H1 (cell line): ENCODE results near the gene SCN11A. TPM values are rescaled to one million over a fixed set of nuclear protein-coding genes. Genes with fewer than 3 reads are reported as not detected.

Experiments
- polyA plus RNA-seq, 7 experiments: library from polyadenylated mRNA; depleted of rRNA in 3 of 7; stranded (reverse) in 5 of 7; unstranded in 2 of 7; fragments of >200 nt in 5 of 7; fragments of 200-250 nt in 2 of 7; gene quantifications; 1 replicate in 5 of 7; 2 replicates in 1 of 7; 4 replicates in 1 of 7; pipeline versions ENCODE4 v1.2.1 to v1.2.3, GENCODE V29; 2011 to 2013; ENCODE audit warnings: missing spikeins in 2 of 7, mixed read lengths in 2 of 7
- small RNA-seq: library from polyadenylated mRNA; stranded (forward); fragments of <200 nt; extraction: miRNeasy Mini kit (QIAGEN cat#:217004); gene quantifications from one replicate; pipeline ENCODE3, GENCODE V24; 2013; ENCODE audit not compliant: insufficient read depth
- total RNA-seq: library from RNA; stranded (reverse); fragmentation: NEBNext Ultra II Directional; extraction: Animal tissue kit (Norgen Biotek cat#: 25700); gene quantifications from 2 replicates; pipeline ENCODE4 v1.2.1, GENCODE V29; 2021

Gene SCN11A
- total and polyA plus RNA-seq, 2 of the 8 experiments (the other 6 are each of a cell fraction or from before 2014, with no cell fraction given), result 0.11 to 0.21 TPM

Small RNA genes within 50 kb of the gene (small RNA-seq; reads per million reads assigned to genes)
- not detected for gene RNU6-1227P

Other genes with a start within 250 kb of the SCN11A start
- gene SCN10A, start 235.7 kb downstream of the SCN11A start, total RNA-seq, result not detected in 2 replicates
- gene SCN10A, start 235.7 kb downstream of the SCN11A start, polyA plus RNA-seq (2011; rRNA removed), result not detected in 2 replicates
- 47.8 and 54.1 TPM in 2 replicates for gene WDR48, start 72 bp upstream of the SCN11A start, total RNA-seq
- 12.3 and 21.2 TPM in 2 replicates for gene WDR48, start 72 bp upstream of the SCN11A start, polyA plus RNA-seq (2011; rRNA removed)
- gene GORASP1, start 55.7 kb upstream of the SCN11A start, total RNA-seq, result 33.4 and 39.3 TPM in 2 replicates
- gene GORASP1, start 55.7 kb upstream of the SCN11A start, polyA plus RNA-seq (2011; rRNA removed), result 33.5 and 45.0 TPM in 2 replicates
- gene TTC21A, start 55.7 kb upstream of the SCN11A start, total RNA-seq, result 1.7 and 2.8 TPM in 2 replicates
- 2.3 and 2.7 TPM in 2 replicates for gene TTC21A, start 55.7 kb upstream of the SCN11A start, polyA plus RNA-seq (2011; rRNA removed)
- gene CSRNP1, start 101.6 kb upstream of the SCN11A start, total RNA-seq, result 7.1 and 8.3 TPM in 2 replicates
- gene CSRNP1, start 101.6 kb upstream of the SCN11A start, polyA plus RNA-seq (2011; rRNA removed), result 6.7 and 10.9 TPM in 2 replicates
- not detected in 2 replicates for gene XIRP1, start 140.7 kb upstream of the SCN11A start, total RNA-seq
- gene XIRP1, start 140.7 kb upstream of the SCN11A start, polyA plus RNA-seq (2011; rRNA removed), result not detected in 2 replicates
- not detected in 2 replicates for gene CX3CR1, start 228.1 kb upstream of the SCN11A start, total RNA-seq
- gene CX3CR1, start 228.1 kb upstream of the SCN11A start, polyA plus RNA-seq (2011; rRNA removed), result 0.08 TPM in 2 replicates